GM15510 (cell line): ENCODE measurements around the gene CBX2.

ENCODE experiments used
- POLR2A ChIP-seq: IDR thresholded peaks from 3 replicates; pipeline ENCODE4 v1.6.1; 2011; ENCODE audit warnings: borderline replicate concordance; ENCODE audit not compliant: insufficient read length; ENCODE audit errors: extremely low read depth

CBX2 gene

GRCh38 chr17:79739148-79740062 is 38.5 kb upstream of the CBX2 start:
- TF ChIP-seq POLR2A = no peak

- TF ChIP-seq POLR2A = no peak
Observed at GRCh38 chr17:79740413-79740812, 37.5 kb upstream of the CBX2 start.

- TF ChIP-seq POLR2A = no peak
Observed at GRCh38 chr17:79741401-79741750, 36.6 kb upstream of the CBX2 start.

GRCh38 chr17:79741751-79742588 is 36.0 kb upstream of the CBX2 start:
- TF ChIP-seq POLR2A = no peak

- TF ChIP-seq POLR2A = no peak
Observed at GRCh38 chr17:79742589-79742918, 35.4 kb upstream of the CBX2 start.

- no peak for TF ChIP-seq POLR2A
Observed at GRCh38 chr17:79742951-79743476, 34.9 kb upstream of the CBX2 start.

GRCh38 chr17:79743614-79744013 is 34.3 kb upstream of the CBX2 start:
- TF ChIP-seq POLR2A = no peak

GRCh38 chr17:79745641-79746105 is 32.3 kb upstream of the CBX2 start:
- TF ChIP-seq POLR2A = no peak

GRCh38 chr17:79746889-79747507 is 30.9 kb upstream of the CBX2 start:
- TF ChIP-seq POLR2A = no peak

- no peak for TF ChIP-seq POLR2A
Observed at GRCh38 chr17:79747508-79748294, 30.2 kb upstream of the CBX2 start.

- TF ChIP-seq POLR2A = no peak
Observed at GRCh38 chr17:79748295-79749099, 29.5 kb upstream of the CBX2 start.

GRCh38 chr17:79749156-79749815 is 28.7 kb upstream of the CBX2 start:
- TF ChIP-seq POLR2A = no peak

- no peak for TF ChIP-seq POLR2A
Observed at GRCh38 chr17:79749958-79750357, 28.0 kb upstream of the CBX2 start.
